Neural cell (in vitro differentiated cells): Measurements from ENCODE around the gene TCHH.

Source experiments
- CTCF ChIP-seq: fragments of 450-650 bp; IDR thresholded peaks from 2 replicates; pipeline ENCODE4 v1.5.1; 2014; ENCODE audit warnings: antibody characterized with exemption, mild to moderate bottlenecking, moderate library complexity; ENCODE audit not compliant: poor library complexity, severe bottlenecking
- EP300 ChIP-seq: fragments of 450-650 bp; conservative IDR thresholded peaks from 2 replicates; pipeline ENCODE4 v1.6.1; 2014; ENCODE audit warnings: antibody characterized with exemption, mild to moderate bottlenecking, moderate library complexity; ENCODE audit not compliant: poor library complexity, severe bottlenecking
- EZH2 ChIP-seq: fragments of 200-600, 300-800 bp; shearing (Covaris generic), sonication (generic); IDR thresholded peaks from 2 replicates; pipeline ENCODE4 v1.6.1; 2014; ENCODE audit warnings: antibody characterized with exemption, low read length, borderline replicate concordance, mild to moderate bottlenecking; ENCODE audit not compliant: insufficient read depth, poor library complexity, severe bottlenecking
- POLR2AphosphoS5 ChIP-seq: IDR thresholded peaks from 2 replicates; pipeline ENCODE4 v1.6.1; 2012
- TAF1 ChIP-seq: IDR thresholded peaks from 2 replicates; pipeline ENCODE4 v1.6.1; 2012; ENCODE audit warnings: low read depth

- no peak for TF ChIP-seq CTCF
- no peak for TF ChIP-seq TAF1
- no peak for TF ChIP-seq EZH2
- TF ChIP-seq POLR2AphosphoS5: no peak
- no peak for TF ChIP-seq EP300
Measured at GRCh38 chr1:152110860-152111514, 4.3 kb downstream of the TCHH start.
